SK-N-MC (cell line): ENCODE data around the gene ZC3H4.

ENCODE experiments used
- EZH2 ChIP-seq: fragments of 200-600 bp; sonication (generic); IDR thresholded peaks from one replicate; pipeline ENCODE4 v1.6.1; 2017; ENCODE audit warnings: antibody characterized with exemption
- POLR2AphosphoS5 ChIP-seq: IDR thresholded peaks from 2 replicates; pipeline ENCODE4 v1.6.1; 2012; ENCODE audit warnings: mild to moderate bottlenecking, low read depth, low read length, borderline replicate concordance

- TF ChIP-seq EZH2 (no peak), POLR2AphosphoS5 (no peak)
Measured at GRCh38 chr19:47037766-47038165, 75.8 kb downstream of the ZC3H4 start.
